HepG2 (cell line): ENCODE data around the gene RGS19. TPM values are rescaled to one million over a fixed set of nuclear protein-coding genes. Genes with fewer than 3 reads are reported as not detected.
A peak's percentile ranks its signal among the peaks of the same experiment; 100 is the strongest.

Experiments
- AKAP8 ChIP-seq: sonication (generic); formaldehyde crosslinking; IDR thresholded peaks from 2 replicates; pipeline ENCODE4 v1.5.1; 2020; ENCODE audit warnings: mild to moderate bottlenecking, missing genetic modification reagents
- DMAP1 ChIP-seq: IDR thresholded peaks from 2 replicates; pipeline ENCODE4 v1.6.1; 2016
- FOSL2 ChIP-seq: sonication (generic); formaldehyde crosslinking; IDR thresholded peaks from 2 replicates; pipeline ENCODE4 v1.4.0; 2020; ENCODE audit warnings: missing genetic modification reagents
- HMG20A ChIP-seq: IDR thresholded peaks from 2 replicates; pipeline ENCODE4 v1.6.1; 2016; ENCODE audit warnings: borderline replicate concordance
- NBN ChIP-seq: fragments of 450-650 bp; conservative IDR thresholded peaks from 2 replicates; pipeline ENCODE4 v1.6.1; 2017
- NR2F1 ChIP-seq, 2 experiments: fragments of 450-650 bp in 1 of 2; formaldehyde crosslinking in 1 of 2; IDR thresholded peaks; 2 replicates each; pipeline versions ENCODE4 v1.5.0 to v1.6.1; 2016 to 2020; ENCODE audit warnings: mild to moderate bottlenecking in 1 of 2, missing compliant biosample characterization in 1 of 2, missing genetic modification reagents in 1 of 2, moderate library complexity in 1 of 2
- RCOR2 ChIP-seq: IDR thresholded peaks from 2 replicates; pipeline ENCODE4 v1.6.1; 2016; ENCODE audit warnings: missing biosample characterization, missing genetic modification reagents
- RFXAP ChIP-seq: sonication (generic); formaldehyde crosslinking; IDR thresholded peaks from 2 replicates; pipeline ENCODE4 v1.4.0; 2020; ENCODE audit warnings: missing genetic modification reagents, borderline replicate concordance
- SMAD3 ChIP-seq: sonication (generic); formaldehyde crosslinking; IDR thresholded peaks from 2 replicates; pipeline ENCODE4 v1.4.0; 2020; ENCODE audit warnings: missing genetic modification reagents
- ZNF496 ChIP-seq: sonication (generic); formaldehyde crosslinking; IDR thresholded peaks from 2 replicates; pipeline ENCODE4 v1.8.1; 2023; ENCODE audit warnings: mild to moderate bottlenecking, moderate library complexity, missing genetic modification reagents; ENCODE audit not compliant: insufficient replicate concordance
- ZNF567 ChIP-seq: sonication (generic); formaldehyde crosslinking; IDR thresholded peaks from 2 replicates; pipeline ENCODE4 v1.8.1; 2023; ENCODE audit warnings: mild to moderate bottlenecking, missing genetic modification reagents, borderline replicate concordance
- ZSCAN12 ChIP-seq: sonication (generic); formaldehyde crosslinking; IDR thresholded peaks from 2 replicates; pipeline ENCODE4 v1.9.0; 2021; ENCODE audit warnings: mild to moderate bottlenecking, missing genetic modification reagents
- polyA plus RNA-seq, 8 experiments: library from polyadenylated mRNA; depleted of rRNA in 3 of 8; stranded (reverse) in 7 of 8; unstranded in 1 of 8; fragments of >200 nt; fragmentation: Illumina TruSeq in 4 of 8; extraction: Trizol in 4 of 8; gene quantifications; 2 replicates each; pipeline versions ENCODE4 v1.2.1 to v1.2.3, GENCODE V29; 2011 to 2016; ENCODE audit warnings: low read depth in 4 of 8, missing spikeins in 1 of 8, mixed read lengths in 1 of 8; ENCODE audit not compliant: insufficient read depth in 1 of 8
- total RNA-seq, 5 experiments: library from RNA; depleted of rRNA; stranded (reverse); fragments of >200 nt; fragmentation: Illumina TruSeq; extraction: Trizol; gene quantifications; 2 replicates each; pipeline ENCODE4 v1.2.3, GENCODE V29; 2016; ENCODE audit warnings: low read depth in 1 of 5
- TF ChIP-seq, protein P1 (sequence below): IDR thresholded peaks from 2 replicates; pipeline ENCODE4 v1.6.1; 2016; ENCODE audit warnings: low read depth
- TF ChIP-seq, protein P2 (sequence below): IDR thresholded peaks from 2 replicates; pipeline ENCODE4 v1.6.1; 2016; ENCODE audit warnings: control low read depth
- TF ChIP-seq, protein P3 (sequence below): sonication (generic); formaldehyde crosslinking; IDR thresholded peaks from 2 replicates; pipeline ENCODE4 v1.8.0; 2022; ENCODE audit warnings: missing genetic modification reagents, low read depth, mild to moderate bottlenecking, borderline replicate concordance
- TF ChIP-seq, protein P4 (sequence below): sonication (generic); formaldehyde crosslinking; IDR thresholded peaks from 2 replicates; pipeline ENCODE4 v1.4.0; 2020; ENCODE audit warnings: missing genetic modification reagents, borderline replicate concordance
- TF ChIP-seq, protein P5 (sequence below): sonication (generic); formaldehyde crosslinking; IDR thresholded peaks from 2 replicates; pipeline ENCODE4 v1.8.1; 2022; ENCODE audit warnings: low read depth, mild to moderate bottlenecking, missing genetic modification reagents

The RGS19 gene
- total and polyA plus RNA-seq, 2 of the 13 experiments (the other 11 are each of a cell fraction or from before 2014, with no cell fraction given) = 10.7 to 11.9 TPM

DNA sequence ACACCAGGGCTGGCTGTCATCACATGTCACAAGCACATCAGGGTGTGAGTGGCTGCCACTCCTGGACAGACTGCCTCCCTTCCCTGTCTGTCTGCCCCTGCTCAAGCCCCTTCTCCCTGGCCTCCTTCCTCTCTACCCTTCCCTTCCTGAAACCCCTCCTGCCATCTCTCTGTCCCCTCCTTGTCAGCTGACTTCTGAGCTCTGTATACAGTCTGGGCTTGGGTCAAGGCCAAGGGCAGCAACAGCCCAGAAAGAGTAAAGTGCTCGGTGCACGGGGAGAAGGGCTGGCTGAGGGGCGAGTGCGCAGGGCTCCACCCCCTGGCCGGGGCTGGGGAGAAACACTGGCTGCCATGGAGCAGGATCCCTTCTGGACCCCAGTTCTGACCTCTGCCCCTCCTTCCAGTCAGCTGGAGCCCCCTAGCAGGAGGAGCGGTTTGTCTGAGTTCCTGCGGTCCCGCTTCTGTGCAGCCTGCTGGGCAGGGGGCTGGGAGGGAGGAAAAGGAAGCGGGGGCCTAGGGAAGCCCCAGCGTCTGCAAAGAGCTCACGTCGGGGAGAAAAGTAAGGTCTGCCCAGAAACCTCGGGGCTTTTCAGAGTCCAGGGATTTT lies 2.9 kb upstream of the RGS19 start (continued):
- TF ChIP-seq, protein P1, sequence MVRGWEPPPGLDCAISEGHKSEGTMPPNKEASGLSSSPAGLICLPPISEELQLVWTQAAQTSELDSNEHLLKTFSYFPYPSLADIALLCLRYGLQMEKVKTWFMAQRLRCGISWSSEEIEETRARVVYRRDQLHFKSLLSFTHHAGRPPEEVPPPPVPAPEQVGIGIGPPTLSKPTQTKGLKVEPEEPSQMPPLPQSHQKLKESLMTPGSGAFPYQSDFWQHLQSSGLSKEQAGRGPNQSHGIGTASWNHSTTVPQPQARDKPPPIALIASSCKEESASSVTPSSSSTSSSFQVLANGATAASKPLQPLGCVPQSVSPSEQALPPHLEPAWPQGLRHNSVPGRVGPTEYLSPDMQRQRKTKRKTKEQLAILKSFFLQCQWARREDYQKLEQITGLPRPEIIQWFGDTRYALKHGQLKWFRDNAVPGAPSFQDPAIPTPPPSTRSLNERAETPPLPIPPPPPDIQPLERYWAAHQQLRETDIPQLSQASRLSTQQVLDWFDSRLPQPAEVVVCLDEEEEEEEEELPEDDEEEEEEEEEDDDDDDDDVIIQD (CRISPR knock-in tag) = no peak
- TF ChIP-seq ZNF567 (CRISPR knock-in tag) (no peak), NBN (no peak), AKAP8 (no peak), NR2F1 (CRISPR knock-in tag; IDR thresholded peaks at IDR 0.05) (peak; percentile 71 to 90), SMAD3 (no peak), HMG20A (CRISPR knock-in tag) (no peak), FOSL2 (CRISPR knock-in tag) (peak; percentile 29; the same call in 1 of the 2 replicates), RCOR2 (CRISPR knock-in tag) (0 out of 2 replicates have a peak, but pooled peaks have one; percentile 38), ZSCAN12 (CRISPR knock-in tag) (no peak), DMAP1 (CRISPR knock-in tag) (0 out of 2 replicates have a peak, but pooled peaks have one; percentile 16), RFXAP (CRISPR knock-in tag) (peak; percentile 39; the same call in 1 of the 2 replicates), ZNF496 (CRISPR knock-in tag) (no peak)
- TF ChIP-seq, protein P2, sequence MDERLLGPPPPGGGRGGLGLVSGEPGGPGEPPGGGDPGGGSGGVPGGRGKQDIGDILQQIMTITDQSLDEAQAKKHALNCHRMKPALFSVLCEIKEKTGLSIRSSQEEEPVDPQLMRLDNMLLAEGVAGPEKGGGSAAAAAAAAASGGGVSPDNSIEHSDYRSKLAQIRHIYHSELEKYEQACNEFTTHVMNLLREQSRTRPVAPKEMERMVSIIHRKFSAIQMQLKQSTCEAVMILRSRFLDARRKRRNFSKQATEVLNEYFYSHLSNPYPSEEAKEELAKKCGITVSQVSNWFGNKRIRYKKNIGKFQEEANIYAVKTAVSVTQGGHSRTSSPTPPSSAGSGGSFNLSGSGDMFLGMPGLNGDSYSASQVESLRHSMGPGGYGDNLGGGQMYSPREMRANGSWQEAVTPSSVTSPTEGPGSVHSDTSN (CRISPR knock-in tag) = peak; percentile 50; the same call in 1 of the 2 replicates
- TF ChIP-seq, protein P3, sequence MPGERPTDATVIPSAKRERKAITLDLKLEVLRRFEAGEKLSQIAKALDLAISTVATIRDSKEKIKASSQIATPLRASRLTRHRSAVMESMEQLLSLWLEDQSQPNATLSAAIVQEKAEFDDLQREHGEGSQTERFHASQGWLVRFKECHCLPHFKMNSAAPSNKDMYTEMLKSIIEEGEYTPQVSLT = no peak
- TF ChIP-seq, protein P4, sequence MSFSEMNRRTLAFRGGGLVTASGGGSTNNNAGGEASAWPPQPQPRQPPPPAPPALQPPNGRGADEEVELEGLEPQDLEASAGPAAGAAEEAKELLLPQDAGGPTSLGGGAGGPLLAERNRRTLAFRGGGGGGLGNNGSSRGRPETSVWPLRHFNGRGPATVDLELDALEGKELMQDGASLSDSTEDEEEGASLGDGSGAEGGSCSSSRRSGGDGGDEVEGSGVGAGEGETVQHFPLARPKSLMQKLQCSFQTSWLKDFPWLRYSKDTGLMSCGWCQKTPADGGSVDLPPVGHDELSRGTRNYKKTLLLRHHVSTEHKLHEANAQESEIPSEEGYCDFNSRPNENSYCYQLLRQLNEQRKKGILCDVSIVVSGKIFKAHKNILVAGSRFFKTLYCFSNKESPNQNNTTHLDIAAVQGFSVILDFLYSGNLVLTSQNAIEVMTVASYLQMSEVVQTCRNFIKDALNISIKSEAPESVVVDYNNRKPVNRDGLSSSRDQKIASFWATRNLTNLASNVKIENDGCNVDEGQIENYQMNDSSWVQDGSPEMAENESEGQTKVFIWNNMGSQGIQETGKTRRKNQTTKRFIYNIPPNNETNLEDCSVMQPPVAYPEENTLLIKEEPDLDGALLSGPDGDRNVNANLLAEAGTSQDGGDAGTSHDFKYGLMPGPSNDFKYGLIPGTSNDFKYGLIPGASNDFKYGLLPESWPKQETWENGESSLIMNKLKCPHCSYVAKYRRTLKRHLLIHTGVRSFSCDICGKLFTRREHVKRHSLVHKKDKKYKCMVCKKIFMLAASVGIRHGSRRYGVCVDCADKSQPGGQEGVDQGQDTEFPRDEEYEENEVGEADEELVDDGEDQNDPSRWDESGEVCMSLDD (CRISPR knock-in tag) = no peak
- TF ChIP-seq, protein P5, sequence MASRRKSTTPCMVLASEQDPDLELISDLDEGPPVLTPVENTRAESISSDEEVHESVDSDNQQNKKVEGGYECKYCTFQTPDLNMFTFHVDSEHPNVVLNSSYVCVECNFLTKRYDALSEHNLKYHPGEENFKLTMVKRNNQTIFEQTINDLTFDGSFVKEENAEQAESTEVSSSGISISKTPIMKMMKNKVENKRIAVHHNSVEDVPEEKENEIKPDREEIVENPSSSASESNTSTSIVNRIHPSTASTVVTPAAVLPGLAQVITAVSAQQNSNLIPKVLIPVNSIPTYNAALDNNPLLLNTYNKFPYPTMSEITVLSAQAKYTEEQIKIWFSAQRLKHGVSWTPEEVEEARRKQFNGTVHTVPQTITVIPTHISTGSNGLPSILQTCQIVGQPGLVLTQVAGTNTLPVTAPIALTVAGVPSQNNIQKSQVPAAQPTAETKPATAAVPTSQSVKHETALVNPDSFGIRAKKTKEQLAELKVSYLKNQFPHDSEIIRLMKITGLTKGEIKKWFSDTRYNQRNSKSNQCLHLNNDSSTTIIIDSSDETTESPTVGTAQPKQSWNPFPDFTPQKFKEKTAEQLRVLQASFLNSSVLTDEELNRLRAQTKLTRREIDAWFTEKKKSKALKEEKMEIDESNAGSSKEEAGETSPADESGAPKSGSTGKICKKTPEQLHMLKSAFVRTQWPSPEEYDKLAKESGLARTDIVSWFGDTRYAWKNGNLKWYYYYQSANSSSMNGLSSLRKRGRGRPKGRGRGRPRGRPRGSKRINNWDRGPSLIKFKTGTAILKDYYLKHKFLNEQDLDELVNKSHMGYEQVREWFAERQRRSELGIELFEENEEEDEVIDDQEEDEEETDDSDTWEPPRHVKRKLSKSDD (CRISPR knock-in tag) = no peak
